HG03097 (cell line): ENCODE results near the gene CRYGN.

ENCODE experiments used
- ATAC-seq: cut with Tn5 transposase; IDR thresholded peaks from one replicate; pipeline ENCODE4 v1.9.1; 2021; ENCODE audit not compliant: unreplicated experiment, low FRiP score

CRYGN gene

GRCh38 chr7:151393031-151393977, 46.6 kb downstream of the CRYGN start:
- no peak for ATAC-seq

GRCh38 chr7:151392426-151392825, 47.5 kb downstream of the CRYGN start:
- ATAC-seq: no peak

- ATAC-seq: no peak
Measured at GRCh38 chr7:151392002-151392401, 47.9 kb downstream of the CRYGN start.

GRCh38 chr7:151391358-151391730, 48.6 kb downstream of the CRYGN start:
- ATAC-seq: no peak

- no peak for ATAC-seq
Measured at GRCh38 chr7:151390598-151391357, 49.2 kb downstream of the CRYGN start.

GRCh38 chr7:151389768-151390597, 50.0 kb downstream of the CRYGN start:
- ATAC-seq: no peak

GRCh38 chr7:151389096-151389767, 50.7 kb downstream of the CRYGN start:
- ATAC-seq: no peak

GRCh38 chr7:151388430-151388829, 51.5 kb downstream of the CRYGN start:
- no peak for ATAC-seq

GRCh38 chr7:151388007-151388297, 52.0 kb downstream of the CRYGN start:
- no peak for ATAC-seq

- no peak for ATAC-seq
Measured at GRCh38 chr7:151387161-151388006, 52.6 kb downstream of the CRYGN start.

GRCh38 chr7:151386301-151387160, 53.4 kb downstream of the CRYGN start:
- ATAC-seq: no peak

GRCh38 chr7:151385626-151386300, 54.2 kb downstream of the CRYGN start:
- no peak for ATAC-seq

GRCh38 chr7:151384776-151385625, 54.9 kb downstream of the CRYGN start:
- ATAC-seq: no peak

GRCh38 chr7:151384352-151384697, 55.6 kb downstream of the CRYGN start:
- no peak for ATAC-seq

GRCh38 chr7:151383638-151384351, 56.1 kb downstream of the CRYGN start:
- no peak for ATAC-seq

- ATAC-seq: no peak
Measured at GRCh38 chr7:151382079-151382885, 57.7 kb downstream of the CRYGN start.
